Mesenchymal stem cell (in vitro differentiated cells and primary cell): ENCODE results near the gene C17orf113.

Experiments
- DNase-seq: peaks from one replicate; pipeline ENCODE4 v3.0.0-alpha.2; 2013
- H2AFZ ChIP-seq: one replicate; pipeline ENCODE4 v1.6.1; 2013; ENCODE audit warnings: low read depth, mild to moderate bottlenecking, control low read depth, inconsistent platforms, low read length, moderate library complexity
- H2AK5ac ChIP-seq: 2 replicates; pipeline ENCODE4 v1.6.1; 2013; ENCODE audit warnings: low read length, moderate library complexity, mild to moderate bottlenecking, inconsistent platforms; ENCODE audit not compliant: severe bottlenecking
- H2BK120ac ChIP-seq: one replicate; pipeline ENCODE4 v1.6.1; 2013; ENCODE audit warnings: low read depth, mild to moderate bottlenecking, inconsistent platforms, low read length, moderate library complexity
- H2BK12ac ChIP-seq, 2 experiments: one replicate each; pipeline ENCODE4 v1.6.1; 2013; ENCODE audit warnings: inconsistent platforms in 2 of 2, low read length in 2 of 2, mild to moderate bottlenecking in 2 of 2, moderate library complexity in 2 of 2, control low read depth in 1 of 2
- H2BK15ac ChIP-seq: one replicate; pipeline ENCODE4 v1.6.1; 2013; ENCODE audit warnings: mild to moderate bottlenecking, low read depth, inconsistent platforms; ENCODE audit not compliant: poor library complexity, severe bottlenecking
- H2BK5ac ChIP-seq: 2 replicates; pipeline ENCODE4 v1.6.1; 2013; ENCODE audit warnings: low read depth, mild to moderate bottlenecking, low read length, control low read depth, inconsistent platforms; ENCODE audit not compliant: poor library complexity, severe bottlenecking
- H3K14ac ChIP-seq, 2 experiments: one replicate each; pipeline ENCODE4 v1.6.1; 2013; ENCODE audit warnings: inconsistent platforms in 2 of 2, low read length in 2 of 2, control low read depth in 1 of 2, mild to moderate bottlenecking in 1 of 2, moderate library complexity in 1 of 2
- H3K18ac ChIP-seq, 2 experiments: one replicate each; pipeline ENCODE4 v1.6.1; 2013; ENCODE audit warnings: inconsistent platforms in 2 of 2, low read length in 2 of 2, control low read depth in 1 of 2, low read depth in 1 of 2, mild to moderate bottlenecking in 1 of 2
- H3K23ac ChIP-seq, 2 experiments: one replicate each; pipeline ENCODE4 v1.6.1; 2013; ENCODE audit warnings: inconsistent platforms in 2 of 2, low read length in 2 of 2, mild to moderate bottlenecking in 2 of 2, moderate library complexity in 2 of 2, control low read depth in 1 of 2
- H3K27ac ChIP-seq: 2 replicates; pipeline ENCODE4 v1.5.1; 2013; ENCODE audit warnings: mild to moderate bottlenecking, moderate library complexity, low read length, control low read depth, inconsistent platforms; ENCODE audit not compliant: poor library complexity, severe bottlenecking
- H3K27me3 ChIP-seq, 2 experiments: 2 replicates each; pipeline versions ENCODE4 v1.6.1 to v1.7.0; 2013; ENCODE audit warnings: low read length in 2 of 2, mild to moderate bottlenecking in 2 of 2, moderate library complexity in 2 of 2, control low read depth in 1 of 2, inconsistent platforms in 1 of 2; ENCODE audit not compliant: control insufficient read depth in 1 of 2, insufficient read depth in 1 of 2
- H3K36me3 ChIP-seq, 2 experiments: 2 replicates each; pipeline versions ENCODE4 v1.6.1 to v1.7.0; 2013; ENCODE audit warnings: low read length in 2 of 2, control low read depth in 1 of 2, inconsistent platforms in 1 of 2, low read depth in 1 of 2, mild to moderate bottlenecking in 1 of 2; ENCODE audit not compliant: insufficient read depth in 2 of 2, control insufficient read depth in 1 of 2
- H3K4ac ChIP-seq, 2 experiments: one replicate each; pipeline ENCODE4 v1.6.1; 2013; ENCODE audit warnings: inconsistent platforms in 2 of 2, low read length in 2 of 2, mild to moderate bottlenecking in 2 of 2, moderate library complexity in 2 of 2, control low read depth in 1 of 2, low read depth in 1 of 2
- H3K4me1 ChIP-seq: 2 replicates; pipeline ENCODE4 v1.6.1; 2013; ENCODE audit warnings: low read depth, low read length, control low read depth; ENCODE audit not compliant: control insufficient read depth, insufficient read depth
- H3K4me2 ChIP-seq: 2 replicates; pipeline ENCODE4 v1.6.1; 2013; ENCODE audit warnings: low read length, mild to moderate bottlenecking, inconsistent platforms; ENCODE audit not compliant: poor library complexity, severe bottlenecking
- H3K4me3 ChIP-seq, 2 experiments: 2 replicates each; pipeline versions ENCODE4 v1.5.1 to v1.7.0; 2013; ENCODE audit warnings: low read length in 2 of 2, mild to moderate bottlenecking in 2 of 2, control low read depth in 1 of 2, low read depth in 1 of 2; ENCODE audit not compliant: insufficient read depth in 1 of 2
- H3K79me1 ChIP-seq: replicated peaks from 2 replicates; pipeline ENCODE4 v1.6.1; 2013; ENCODE audit warnings: mild to moderate bottlenecking, control low read depth, low read length, inconsistent platforms; ENCODE audit not compliant: poor library complexity, severe bottlenecking
- H3K9ac ChIP-seq: 2 replicates; pipeline ENCODE4 v1.7.0; 2013; ENCODE audit warnings: mild to moderate bottlenecking, low read length, moderate library complexity
- H3K9me3 ChIP-seq: 2 replicates; pipeline ENCODE4 v1.7.0; 2013; ENCODE audit warnings: mild to moderate bottlenecking, low read length; ENCODE audit not compliant: control insufficient read depth
- H4K8ac ChIP-seq: one replicate; pipeline ENCODE4 v1.6.1; 2013; ENCODE audit warnings: inconsistent platforms, mild to moderate bottlenecking, low read length, moderate library complexity
- H4K91ac ChIP-seq: one replicate; pipeline ENCODE4 v1.6.1; 2013; ENCODE audit warnings: mild to moderate bottlenecking, low read length, inconsistent platforms
- WGBS: methylation state at CpG from one replicate; pipeline ENCODE4 v1.1.7; 2013; ENCODE audit warnings: mixed read lengths; 5-methylcytosine and 5-hydroxymethylcytosine counted together

Gene C17orf113

DNA sequence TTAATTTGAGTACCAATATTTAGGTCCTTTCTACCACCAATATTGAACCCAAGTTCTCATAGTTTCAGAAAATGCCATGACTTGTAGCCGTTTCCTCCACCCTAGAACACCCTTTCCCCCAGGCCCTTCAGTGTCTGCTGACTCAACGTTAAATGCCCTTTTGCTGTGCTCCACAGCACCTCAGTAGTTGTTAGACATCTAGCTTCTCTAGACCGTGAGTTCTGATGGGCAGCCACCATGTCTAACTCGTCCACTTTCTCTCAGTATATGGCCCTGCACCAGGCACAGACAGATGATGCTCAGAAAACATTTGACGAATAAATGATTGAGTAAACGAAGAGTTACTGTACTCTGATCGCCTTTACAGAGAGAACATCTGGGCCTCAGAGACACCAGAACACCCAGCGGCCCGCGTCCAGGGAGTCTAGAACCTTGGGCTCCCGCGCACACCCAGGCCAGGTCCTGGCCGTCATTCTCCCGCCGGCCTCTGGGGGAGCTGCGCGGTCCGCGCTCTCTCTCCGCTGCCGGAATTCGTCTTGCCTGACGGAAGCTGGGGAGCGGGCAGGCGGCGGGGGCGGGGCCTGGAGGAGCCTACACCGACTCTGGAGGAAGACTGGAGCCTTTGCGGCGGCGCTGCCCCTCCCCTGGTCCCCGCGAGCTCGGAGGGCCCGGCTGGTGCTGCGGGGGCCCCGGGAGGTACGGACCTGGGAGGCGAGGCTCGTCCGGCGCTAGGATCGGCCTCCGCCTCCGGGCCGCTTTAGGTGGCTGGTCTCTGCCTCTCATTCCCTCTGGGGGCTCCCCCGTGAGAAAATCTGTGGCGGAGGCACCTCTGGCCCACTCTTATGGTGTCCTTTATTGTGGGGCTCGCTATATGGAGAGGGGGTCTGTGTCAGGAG is 30.6 kb downstream of the C17orf113 start, which contains the start of gene NKIRAS2:
Gene NKIRAS2, plus strand, starts transcription at position 582 of the 896 bp plus-strand sequence. CDS start 1,488 bp downstream, outside the sequence.
- H2BK15ac ChIP-seq = no peak within 1 kb of the TSS
- H3K18ac ChIP-seq = peak within 1 kb of the TSS; percentile 80 to 89
- peak within 1 kb of the TSS; percentile 95 for H4K8ac ChIP-seq
- H3K14ac ChIP-seq = peak within 1 kb of the TSS in 1 of 2 experiments; percentile 61
- H3K9me3 ChIP-seq = no peaks in the 10 kb centered on the region
- H3K79me1 ChIP-seq = peaks cover 14% of the 10 kb centered on the region
- no peak within 1 kb of the TSS for H3K23ac ChIP-seq
- H3K4me3 ChIP-seq = peak within 1 kb of the TSS; percentile 91 to 96
- peak; percentile 93 for DNase-seq
- peak within 1 kb of the TSS; percentile 28 for H3K27ac ChIP-seq
- 8% methylated on average over 49 of the region's 49 CpGs for WGBS
- peak within 1 kb of the TSS; percentile 75 to 84 for H3K4ac ChIP-seq
- H3K27me3 ChIP-seq = no peaks in the 10 kb centered on the region
- H2AFZ ChIP-seq = no peak within 1 kb of the TSS
- H3K4me2 ChIP-seq = peak within 1 kb of the TSS; percentile 77
- H3K9ac ChIP-seq = peak within 1 kb of the TSS; percentile 98
- peak within 1 kb of the TSS; percentile 94 for H4K91ac ChIP-seq
- no peak within 1 kb of the TSS for H2BK120ac ChIP-seq
- H2BK12ac ChIP-seq = peak within 1 kb of the TSS; percentile 33 to 78
- H2BK5ac ChIP-seq = peak within 1 kb of the TSS; percentile 61
- H3K4me1 ChIP-seq = peaks cover 20% of the 10 kb centered on the region
- peak within 1 kb of the TSS; percentile 61 for H2AK5ac ChIP-seq
- peaks cover 26 to 27% of the 10 kb centered on the region in 2 experiments for H3K36me3 ChIP-seq

DNA sequence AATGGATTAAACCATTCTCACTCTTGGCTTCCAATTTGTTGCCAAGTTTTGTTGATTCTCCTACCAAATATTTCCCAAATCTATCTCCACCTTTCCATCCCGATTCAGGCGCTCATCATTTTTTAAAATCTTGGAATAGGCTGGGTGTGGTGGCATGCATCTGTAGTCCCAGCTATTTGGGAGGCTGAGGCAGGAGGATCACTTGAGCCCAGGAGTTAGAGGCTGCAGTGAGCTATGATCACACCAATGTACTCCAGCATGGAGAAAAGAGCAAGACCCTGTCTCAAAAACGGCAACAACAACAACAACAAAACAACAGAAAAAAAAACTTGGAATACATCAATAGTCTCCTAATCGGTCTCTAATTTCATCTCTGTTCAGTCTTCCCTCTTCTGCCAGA is 31.4 kb downstream of the C17orf113 start:
- H2BK120ac ChIP-seq = no peak overlapping the region
- no peak for DNase-seq
- no peak overlapping the region for H3K27ac ChIP-seq
- no peak overlapping the region for H4K91ac ChIP-seq
- no peak overlapping the region for H2BK15ac ChIP-seq
- no peaks in the 10 kb centered on the region for H3K9me3 ChIP-seq
- WGBS = 93% methylated on average over 4 of the region's 4 CpGs
- H3K27me3 ChIP-seq = no peaks in the 10 kb centered on the region
- H2AFZ ChIP-seq = no peak overlapping the region
- no peak overlapping the region for H4K8ac ChIP-seq
- H3K9ac ChIP-seq = no peak overlapping the region
- peaks cover 14% of the 10 kb centered on the region for H3K79me1 ChIP-seq
- no peak overlapping the region for H3K23ac ChIP-seq
- no peak overlapping the region for H2AK5ac ChIP-seq
- H3K14ac ChIP-seq = no peak overlapping the region
- H2BK5ac ChIP-seq = no peak overlapping the region
- no peak overlapping the region for H3K4ac ChIP-seq
- no peak overlapping the region for H3K18ac ChIP-seq
- peaks cover 17% of the 10 kb centered on the region for H3K4me1 ChIP-seq
- no peak overlapping the region for H3K4me2 ChIP-seq
- no peak overlapping the region for H3K4me3 ChIP-seq
- peaks cover 21 to 24% of the 10 kb centered on the region in 2 experiments for H3K36me3 ChIP-seq
- no peak overlapping the region for H2BK12ac ChIP-seq

DNA sequence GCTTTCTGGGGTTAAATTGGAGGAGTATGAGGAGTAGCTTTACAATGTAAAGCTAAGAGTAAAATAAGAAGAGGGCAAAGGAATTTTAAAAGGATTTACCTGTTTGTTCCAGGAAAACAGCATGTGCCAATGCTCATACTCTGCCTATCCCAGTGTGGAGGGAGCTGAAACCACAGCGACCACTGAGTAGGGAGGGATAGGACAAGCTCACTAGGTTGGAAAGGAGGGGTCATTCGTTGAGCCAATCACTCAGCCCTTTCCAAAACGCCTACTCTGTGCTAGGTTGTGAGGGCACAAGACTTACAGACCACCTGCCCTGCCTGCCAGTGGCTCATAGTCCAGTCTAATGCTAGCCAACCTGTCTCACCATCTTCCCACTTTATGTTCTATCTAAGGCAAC is 32.1 kb downstream of the C17orf113 start:
- Histone ChIP-seq H3K4me2 (no peak overlapping the region), H2BK15ac (no peak overlapping the region)
- no peak for DNase-seq

DNA sequence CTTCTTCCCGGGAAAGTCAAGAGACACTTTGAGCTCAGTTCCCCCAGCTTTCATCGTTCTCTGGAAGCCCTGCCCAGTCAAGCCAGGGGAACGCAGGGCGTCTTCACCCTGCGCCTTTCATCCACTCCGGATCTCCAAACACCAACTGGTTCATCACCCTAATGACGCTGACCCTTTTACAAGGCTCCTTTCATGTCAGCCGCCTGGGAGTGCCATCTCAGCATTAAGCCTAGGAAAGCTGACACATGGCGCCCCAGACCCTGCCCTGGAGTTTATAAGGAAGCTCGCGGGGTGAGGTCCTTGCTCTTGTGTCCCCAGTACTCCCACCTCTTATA is 32.6 kb downstream of the C17orf113 start:
- Histone ChIP-seq H3K27me3 (no peaks in the 10 kb centered on the region), H3K23ac (no peak overlapping the region)

More for the DNA sequence above, 32.1 kb downstream of the C17orf113 start:
- Histone ChIP-seq H2AK5ac (peak overlapping the region; percentile 44), H3K4me1 (peaks cover 12% of the 10 kb centered on the region), H2BK12ac (peak overlapping the region in 1 of 2 experiments; percentile 3), H3K9ac (peak overlapping the region; percentile 96), H3K27me3 (no peaks in the 10 kb centered on the region), H3K14ac (no peak overlapping the region), H3K79me1 (peaks cover 14% of the 10 kb centered on the region), H3K36me3 (peaks cover 15 to 17% of the 10 kb centered on the region in 2 experiments), H3K23ac (no peak overlapping the region), H3K27ac (no peak overlapping the region), H3K9me3 (no peaks in the 10 kb centered on the region), H4K8ac (peak overlapping the region; percentile 45), H3K4ac (peak overlapping the region in 1 of 2 experiments; percentile 4), H2AFZ (no peak overlapping the region), H2BK5ac (no peak overlapping the region), H3K4me3 (peak overlapping the region in 1 of 2 experiments; percentile 95), H2BK120ac (no peak overlapping the region), H3K18ac (no peak overlapping the region), H4K91ac (peak overlapping the region; percentile 57)
- 15% methylated on average over 3 of the region's 3 CpGs for WGBS

More for the DNA sequence above, 32.6 kb downstream of the C17orf113 start:
- Histone ChIP-seq H3K79me1 (peaks cover 14% of the 10 kb centered on the region), H3K4ac (peak overlapping the region; percentile 53 to 93), H4K91ac (peak overlapping the region; percentile 74), H3K4me3 (peak overlapping the region; percentile 94 to 95), H3K9ac (peak overlapping the region; percentile 96), H2BK120ac (no peak overlapping the region), H4K8ac (peak overlapping the region; percentile 93), H2AK5ac (no peak overlapping the region), H2BK5ac (no peak overlapping the region), H3K36me3 (peaks cover 12 to 13% of the 10 kb centered on the region in 2 experiments), H3K4me2 (peak overlapping the region; percentile 92), H3K27ac (peak overlapping the region; percentile 80), H2BK12ac (no peak overlapping the region), H3K18ac (peak overlapping the region; percentile 86 to 95), H3K9me3 (no peaks in the 10 kb centered on the region), H2AFZ (peak overlapping the region; percentile 29), H2BK15ac (no peak overlapping the region), H3K14ac (no peak overlapping the region), H3K4me1 (peaks cover 13% of the 10 kb centered on the region)
- WGBS = 5% methylated on average over 11 of the region's 11 CpGs
- DNase-seq = no peak
